Activated CD4-positive, alpha-beta T cell treated with anti-CD3 and anti-CD28 coated beads, Interleukin-2, Interleukin-6, amounts not matched to agents 100 ng/mL and 50 ng/mL, durations not matched to agents 16 hours and 8 hours (primary cell): ENCODE results near the gene DCTN3.

Experiments used
- DNase-seq: peaks from one replicate; pipeline ENCODE4 v3.0.0-alpha.2; 2020

DCTN3 gene

GRCh38 chr9:34620061-34620994 lies at the start of gene DCTN3:
TSS of gene DCTN3 (minus strand) at chr9:34620495. CDS start at chr9:34620464, 31 bp downstream.
- peak; percentile 96 for DNase-seq

- peak; percentile 91 for DNase-seq
Measured at GRCh38 chr9:34665381-34666250, 45.3 kb upstream of the DCTN3 start.

- no peak for DNase-seq
Measured at GRCh38 chr9:34665067-34665380, 44.7 kb upstream of the DCTN3 start.

- peak; percentile 78 for DNase-seq
Measured at GRCh38 chr9:34664281-34665066, 44.2 kb upstream of the DCTN3 start.

- no peak for DNase-seq
Measured at GRCh38 chr9:34663303-34663605, 43.0 kb upstream of the DCTN3 start.

- DNase-seq = no peak
Measured at GRCh38 chr9:34662526-34663302, 42.4 kb upstream of the DCTN3 start, which contains the start of gene CCL27. TSS of gene CCL27 (minus strand) at chr9:34662657. CDS start at chr9:34662633, 24 bp downstream.

- no peak for DNase-seq
Measured at GRCh38 chr9:34659592-34660253, 39.4 kb upstream of the DCTN3 start.

GRCh38 chr9:34658461-34658860 lies 38.2 kb upstream of the DCTN3 start:
- DNase-seq = no peak

GRCh38 chr9:34656992-34657391 lies 36.7 kb upstream of the DCTN3 start:
- DNase-seq = no peak

- DNase-seq = no peak
Measured at GRCh38 chr9:34655394-34655793, 35.1 kb upstream of the DCTN3 start.

- DNase-seq = no peak
Measured at GRCh38 chr9:34654323-34655051, 34.2 kb upstream of the DCTN3 start.

- no peak for DNase-seq
Measured at GRCh38 chr9:34653151-34654072, 33.1 kb upstream of the DCTN3 start.

- DNase-seq = no peak
Measured at GRCh38 chr9:34652602-34653000, 32.3 kb upstream of the DCTN3 start.

- peak; percentile 59 for DNase-seq
Measured at GRCh38 chr9:34651876-34652601, 31.7 kb upstream of the DCTN3 start, which contains the start of gene IL11RA. TSS of gene IL11RA (plus strand) at chr9:34652185. CDS start at chr9:34655218, 3,033 bp downstream.

- DNase-seq = no peak
Measured at GRCh38 chr9:34651321-34651720, 31.0 kb upstream of the DCTN3 start.

- DNase-seq = no peak
Measured at GRCh38 chr9:34650816-34651215, 30.5 kb upstream of the DCTN3 start.

- no peak for DNase-seq
Measured at GRCh38 chr9:34648673-34649072, 28.4 kb upstream of the DCTN3 start.

GRCh38 chr9:34647651-34648050 lies 27.4 kb upstream of the DCTN3 start:
- DNase-seq = peak; percentile 36

- no peak for DNase-seq
Measured at GRCh38 chr9:34647084-34647403, 26.7 kb upstream of the DCTN3 start.
